Islet of Langerhans (tissue), 1 donor: ENCODE measurements around the gene NIPBL.
"Not testable (repeated sequence)": the region's sequence is repeated elsewhere in the genome, so short reads cannot be mapped to it uniquely, and the experiment has no call there.

Experiments
- FAIRE-seq: peaks from one replicate; lab custom pipeline; 2011; peaks lifted over from hg19 to GRCh38; lab: Jason Lieb, UNC

NIPBL gene

DNA sequence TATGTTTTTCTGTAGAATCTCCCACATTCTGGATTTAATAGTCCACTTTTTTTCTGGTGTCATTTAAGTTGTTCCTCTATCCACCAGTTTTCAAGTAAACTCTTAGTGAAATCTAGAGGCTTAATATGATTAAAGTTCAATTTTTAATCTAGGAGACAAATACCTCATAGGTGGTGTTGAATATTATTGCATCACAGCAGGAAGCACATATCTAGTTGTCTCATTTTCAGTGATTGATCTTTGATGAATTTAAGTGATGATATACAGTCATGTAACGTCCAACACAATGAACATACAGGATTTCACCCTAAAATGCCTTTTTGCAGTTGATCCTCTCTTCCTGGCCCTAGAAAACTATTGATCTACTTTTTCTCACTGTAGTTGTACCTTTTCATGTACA, 152.3 kb downstream of the NIPBL start:
- no peak for FAIRE-seq

DNA sequence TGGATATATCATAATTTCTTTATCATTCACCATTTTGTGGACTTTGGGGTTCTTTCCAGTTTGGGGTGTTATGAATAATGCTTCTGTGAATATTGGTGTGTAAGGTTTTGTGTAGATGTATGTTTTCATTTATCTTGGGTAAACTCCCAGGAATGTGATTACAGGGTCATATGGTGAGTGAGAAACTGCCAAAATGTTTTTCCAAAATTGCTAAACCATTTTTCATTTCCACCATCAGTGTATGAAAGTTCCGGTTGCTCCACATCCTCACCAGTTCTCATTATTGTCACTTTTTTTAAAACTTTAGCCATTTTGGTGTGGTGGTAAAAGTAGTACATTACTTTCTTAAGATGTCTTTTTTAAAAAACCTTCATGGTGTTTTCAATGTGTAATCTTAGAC, 152.9 kb downstream of the NIPBL start:
- FAIRE-seq: no peak

DNA sequence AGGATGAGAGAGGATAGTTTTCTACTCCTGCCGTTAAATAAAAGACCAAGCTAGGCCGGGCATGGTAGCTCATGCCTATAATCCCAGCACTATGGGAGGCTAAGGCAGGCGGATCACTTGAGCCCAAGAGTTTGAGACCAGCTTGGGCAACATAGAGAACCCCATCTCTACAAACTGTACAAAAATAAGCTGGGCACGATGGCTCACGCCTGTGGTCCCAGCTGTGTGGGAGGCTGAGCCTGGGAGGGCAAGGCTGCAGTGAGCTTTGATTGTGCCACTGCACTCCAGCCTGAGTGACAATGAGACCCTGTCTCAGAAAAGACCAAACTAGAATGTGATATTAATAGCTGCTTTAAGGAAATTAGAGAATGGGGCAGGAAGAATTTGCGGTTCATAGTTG, 158.4 kb downstream of the NIPBL start:
- FAIRE-seq: no peak

DNA sequence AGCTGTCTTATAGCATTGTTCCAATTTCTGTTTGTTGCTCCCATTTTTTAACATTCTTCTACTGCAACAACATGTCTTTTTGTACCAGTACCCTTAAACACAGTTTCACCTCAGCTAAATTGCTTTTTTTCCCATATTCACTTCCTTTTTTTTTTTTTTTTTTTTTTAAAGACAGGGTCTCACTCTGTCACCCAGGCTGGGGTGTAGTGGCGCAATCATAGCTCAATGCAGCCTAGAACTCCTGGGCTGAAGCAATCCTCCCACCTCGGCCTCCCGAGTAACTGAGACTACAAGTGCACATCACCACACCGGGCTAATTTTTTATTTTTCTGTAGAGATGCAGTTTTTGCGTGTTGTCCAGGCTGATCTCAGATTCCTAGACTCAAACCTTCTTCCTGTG, 161.3 kb downstream of the NIPBL start:
- no peak for FAIRE-seq

DNA sequence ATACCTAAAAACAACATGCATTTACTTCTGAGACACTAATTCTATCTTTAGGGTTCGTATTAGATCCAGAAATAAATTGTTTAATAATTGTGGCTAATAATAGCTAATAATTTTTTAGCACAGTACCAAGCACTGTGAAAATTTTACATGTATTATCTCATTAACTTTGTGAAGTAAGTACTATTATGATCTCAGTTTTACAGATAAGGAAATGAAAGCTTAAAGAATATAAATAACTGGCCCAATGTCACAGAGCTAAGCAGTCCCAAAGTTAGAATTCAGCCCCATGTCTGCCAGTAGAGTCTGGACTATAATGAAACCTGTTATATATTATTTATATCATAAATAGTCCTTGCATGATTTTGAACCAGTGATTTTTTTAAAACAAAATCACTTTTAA, 163.3 kb downstream of the NIPBL start:
- no peak for FAIRE-seq

DNA sequence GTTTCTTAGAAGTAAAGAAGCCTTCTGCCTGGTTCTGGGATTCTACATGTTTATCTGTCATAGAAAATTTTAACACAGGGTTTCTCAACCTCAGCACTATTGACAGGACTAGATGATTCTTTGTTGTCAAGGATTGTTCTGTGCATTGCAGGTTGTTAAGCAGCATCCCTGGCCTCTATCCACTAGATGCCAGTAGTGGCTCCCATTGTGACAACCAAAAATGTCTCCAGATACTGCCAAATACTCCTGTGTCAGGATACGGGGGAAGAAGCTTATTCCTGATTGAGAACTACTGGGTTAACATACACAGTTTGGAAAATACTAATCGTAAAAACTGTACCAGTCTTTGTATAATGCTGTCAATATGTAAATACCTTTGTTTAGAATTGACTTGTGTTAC, 167.1 kb downstream of the NIPBL start:
- FAIRE-seq: no peak

DNA sequence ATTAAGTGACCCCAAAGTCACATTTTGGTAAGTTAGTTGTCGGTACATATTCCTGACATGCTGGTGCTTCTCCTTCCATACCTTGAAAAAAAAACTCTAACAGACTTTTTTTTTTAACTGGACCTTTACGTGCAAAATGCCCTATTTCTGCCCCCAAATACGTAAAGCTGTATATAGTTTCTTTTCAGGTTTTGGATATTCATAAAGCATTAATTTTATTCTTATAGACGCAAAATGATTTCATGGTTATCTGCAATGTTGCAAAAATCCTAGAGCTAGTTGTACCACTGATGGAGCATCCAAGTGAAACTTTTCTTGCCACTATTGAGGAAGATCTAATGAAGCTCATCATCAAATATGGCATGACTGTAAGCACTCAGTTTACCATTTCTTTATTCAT, 167.6 kb downstream of the NIPBL start:
- no peak for FAIRE-seq

DNA sequence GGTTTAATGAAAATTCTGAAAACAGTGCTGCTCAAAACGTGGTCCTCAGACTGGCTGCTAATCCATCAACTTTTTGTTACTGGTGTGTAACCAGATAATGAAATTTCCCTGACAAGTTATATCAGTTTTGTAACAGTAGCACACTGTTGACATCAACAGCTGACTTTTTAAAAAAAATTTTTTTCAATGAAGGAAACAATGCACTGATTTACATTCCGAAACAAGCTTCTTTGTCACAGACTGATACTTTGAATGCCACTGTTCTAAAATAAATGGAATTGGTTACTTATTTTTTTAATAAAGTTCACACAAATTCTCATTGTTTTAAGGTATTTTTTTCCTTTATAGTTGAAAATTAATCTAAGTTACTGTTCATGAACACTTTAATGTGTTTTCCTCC, 169.1 kb downstream of the NIPBL start:
- peak; percentile 87 for FAIRE-seq

DNA sequence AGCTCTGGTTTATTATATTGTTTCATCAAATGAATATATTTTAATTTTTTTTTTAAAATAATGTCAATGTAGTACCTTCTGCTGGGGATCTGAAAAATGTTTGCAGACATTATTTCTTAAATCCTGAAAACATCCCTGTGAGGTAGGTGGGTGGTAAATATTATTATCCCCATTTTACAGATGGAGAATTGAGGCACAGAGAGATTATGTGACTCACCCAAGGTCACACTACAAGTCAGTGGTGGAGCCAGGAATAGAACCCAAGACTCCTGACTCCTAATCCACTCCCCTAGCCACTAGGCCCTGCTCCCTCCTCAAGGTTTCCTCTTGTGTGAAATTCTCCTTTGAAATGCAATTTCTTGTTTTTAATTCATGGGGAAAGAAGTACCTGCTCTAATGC, 171.4 kb downstream of the NIPBL start:
- FAIRE-seq: no peak

DNA sequence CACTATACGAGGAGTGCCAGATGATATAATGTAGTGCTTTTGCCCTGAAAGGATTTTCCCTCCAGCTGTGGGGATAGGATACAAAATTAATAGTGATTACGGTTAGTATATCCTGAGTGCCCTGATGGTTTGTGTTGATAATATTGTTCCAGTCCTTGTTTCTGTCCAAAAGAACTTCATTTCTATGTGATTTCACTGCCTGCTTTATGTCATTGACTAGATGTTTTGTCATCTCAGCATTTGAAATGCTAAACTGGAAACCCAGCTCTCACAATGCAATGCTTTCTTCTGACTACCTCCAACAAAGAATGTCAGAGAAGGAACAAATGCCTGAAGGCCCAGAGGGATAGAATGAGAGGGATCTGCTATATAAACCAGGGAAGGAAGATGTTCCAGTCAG, 177.8 kb downstream of the NIPBL start:
- no peak for FAIRE-seq

DNA sequence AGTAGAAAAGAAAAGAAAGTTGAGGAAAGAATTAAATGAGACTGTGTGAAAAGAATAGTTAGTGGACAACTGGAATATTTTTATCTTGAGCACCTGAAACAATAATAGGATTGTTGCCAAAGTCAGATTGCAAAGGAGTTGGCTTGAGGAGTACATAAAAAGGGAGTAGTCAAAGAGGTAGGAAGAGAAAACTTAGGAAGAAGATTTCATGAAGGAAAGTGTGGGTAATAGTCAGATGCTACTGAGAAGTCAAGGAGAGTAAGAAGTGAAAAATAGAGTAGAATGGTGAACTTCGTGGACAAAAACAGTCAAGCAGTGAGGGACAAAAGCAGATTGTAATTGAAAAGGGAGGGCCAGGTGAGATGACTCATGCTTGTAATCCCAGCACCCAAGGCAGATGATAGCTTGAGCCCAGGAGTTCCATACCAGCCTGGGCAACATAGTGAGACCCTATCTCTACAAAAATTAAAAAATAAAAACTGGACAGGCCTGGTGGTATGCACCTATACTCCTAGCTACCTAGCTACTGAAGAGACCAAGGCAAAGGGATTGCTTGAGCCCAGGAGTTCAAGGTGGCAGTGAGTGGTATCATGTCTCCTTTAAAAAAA, 178.9 kb downstream of the NIPBL start:
- FAIRE-seq: no peak

DNA sequence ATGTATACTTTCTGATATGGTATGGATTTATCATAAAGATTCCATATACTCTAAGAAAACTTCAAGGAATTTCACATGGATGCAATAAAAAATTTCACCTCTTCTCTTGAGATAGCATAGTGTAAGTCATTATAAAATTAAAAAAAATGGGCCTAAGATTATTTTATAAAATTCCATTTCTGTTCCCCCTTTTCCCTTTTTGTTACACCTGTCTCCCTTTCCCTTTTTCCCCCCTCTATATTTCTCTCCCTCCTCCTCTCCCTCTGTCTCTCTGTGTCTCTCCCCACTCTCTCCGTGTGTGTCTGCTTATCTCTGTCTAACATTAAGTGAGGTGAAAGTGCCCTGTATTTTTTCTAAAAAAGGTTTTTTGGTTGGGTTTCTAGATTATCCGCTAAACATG, 180.2 kb downstream of the NIPBL start:
- no peak for FAIRE-seq

DNA sequence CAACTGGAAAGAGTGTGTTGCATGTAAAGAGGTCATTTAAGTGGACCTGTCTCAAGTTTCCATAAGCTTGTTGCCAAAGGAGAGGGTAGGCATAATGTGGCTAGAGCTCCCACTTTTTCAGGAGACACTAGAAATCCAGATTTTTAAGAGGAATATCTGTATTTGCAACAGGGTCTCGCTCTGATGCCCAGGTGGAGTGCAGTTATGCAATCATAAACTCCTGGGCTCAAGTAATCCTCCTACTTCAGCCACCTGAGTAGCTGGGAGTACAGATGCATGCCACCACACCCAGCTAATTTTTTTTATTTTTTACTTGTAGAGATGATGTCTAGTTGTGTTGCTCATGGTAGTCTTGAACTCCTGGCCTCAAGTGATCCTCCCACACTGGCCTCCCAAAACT, 183.5 kb downstream of the NIPBL start:
- FAIRE-seq: no peak

DNA sequence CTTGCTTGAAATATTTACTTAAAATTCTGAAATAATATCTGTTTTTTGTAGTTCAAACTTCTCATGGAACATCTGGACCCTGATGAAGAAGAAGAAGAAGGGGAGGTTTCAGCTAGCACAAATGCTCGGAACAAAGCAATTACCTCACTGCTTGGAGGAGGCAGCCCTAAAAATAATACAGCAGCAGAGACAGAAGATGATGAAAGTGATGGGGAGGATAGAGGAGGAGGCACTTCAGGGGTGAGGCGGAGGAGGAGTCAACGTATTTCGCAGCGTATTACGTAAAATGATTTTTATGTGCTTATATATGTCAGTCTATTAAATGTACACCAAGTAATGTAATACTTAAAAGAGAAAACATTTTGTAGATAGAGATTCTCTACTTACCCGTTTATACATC, 187.2 kb downstream of the NIPBL start:
- no peak for FAIRE-seq

DNA sequence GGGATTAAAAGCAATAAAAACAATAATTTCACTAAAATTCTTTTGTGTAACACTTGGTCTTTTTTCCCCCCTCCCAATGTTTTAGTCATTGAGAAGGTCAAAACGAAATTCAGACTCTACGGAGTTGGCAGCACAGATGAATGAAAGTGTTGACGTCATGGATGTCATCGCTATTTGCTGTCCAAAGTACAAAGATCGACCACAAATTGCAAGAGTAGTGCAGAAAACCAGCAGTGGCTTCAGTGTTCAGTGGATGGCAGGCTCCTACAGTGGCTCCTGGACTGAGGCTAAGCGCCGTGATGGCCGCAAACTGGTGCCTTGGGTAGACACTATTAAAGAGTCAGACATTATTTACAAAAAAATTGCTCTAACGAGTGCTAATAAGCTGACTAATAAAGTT, 187.9 kb downstream of the NIPBL start:
- FAIRE-seq: no peak

DNA sequence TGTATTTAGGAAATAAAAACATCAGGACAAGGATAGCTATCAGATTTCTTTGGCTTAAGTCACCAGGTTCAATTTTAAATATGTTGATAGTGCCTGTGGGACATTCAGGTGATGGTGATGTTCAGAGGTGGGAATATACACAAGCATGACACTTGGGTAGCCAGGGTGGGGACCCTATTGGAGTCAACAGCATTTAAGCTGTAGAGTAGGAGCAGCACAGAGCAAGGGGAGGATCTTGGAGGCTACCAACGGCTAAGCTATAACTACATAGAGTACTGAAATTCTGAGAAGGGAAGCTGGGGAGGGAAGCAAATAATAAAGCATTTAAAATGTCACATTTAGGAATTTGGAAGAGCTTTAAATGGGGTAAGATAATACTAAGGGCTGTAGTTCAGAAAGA, 194.9 kb downstream of the NIPBL start:
- no peak for FAIRE-seq

DNA sequence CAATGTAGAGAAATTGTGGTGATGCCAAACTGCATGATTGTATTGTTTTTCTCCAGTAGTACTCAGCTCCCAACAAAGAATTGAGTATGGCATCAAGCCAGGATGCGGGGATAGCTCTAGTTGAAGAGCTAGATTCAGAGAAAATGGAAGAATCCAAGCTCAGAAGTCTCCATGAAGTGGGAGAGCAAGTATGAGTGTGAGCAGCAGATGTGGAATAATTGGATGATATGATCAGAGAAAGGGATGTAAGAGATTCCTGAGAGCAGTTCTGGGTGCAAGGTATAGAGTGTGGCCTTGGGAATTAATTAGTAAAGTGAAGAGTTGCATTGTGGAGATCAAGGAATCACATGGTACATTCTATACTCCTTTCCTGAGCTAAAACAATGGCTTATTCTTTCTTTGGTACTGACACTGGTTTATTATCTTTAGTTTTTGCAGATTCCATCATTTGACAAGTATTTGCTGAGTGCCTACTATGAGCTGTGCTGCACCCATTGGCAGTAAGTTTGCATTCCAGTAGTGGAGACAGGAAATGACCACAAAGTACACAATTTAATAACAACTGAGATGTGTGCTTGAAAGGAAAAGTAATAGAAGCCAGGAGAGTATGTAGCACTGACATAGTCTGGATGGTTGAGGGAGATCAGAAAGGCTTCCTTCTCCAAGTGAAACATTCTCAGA, 195.5 kb downstream of the NIPBL start:
- FAIRE-seq: no peak

DNA sequence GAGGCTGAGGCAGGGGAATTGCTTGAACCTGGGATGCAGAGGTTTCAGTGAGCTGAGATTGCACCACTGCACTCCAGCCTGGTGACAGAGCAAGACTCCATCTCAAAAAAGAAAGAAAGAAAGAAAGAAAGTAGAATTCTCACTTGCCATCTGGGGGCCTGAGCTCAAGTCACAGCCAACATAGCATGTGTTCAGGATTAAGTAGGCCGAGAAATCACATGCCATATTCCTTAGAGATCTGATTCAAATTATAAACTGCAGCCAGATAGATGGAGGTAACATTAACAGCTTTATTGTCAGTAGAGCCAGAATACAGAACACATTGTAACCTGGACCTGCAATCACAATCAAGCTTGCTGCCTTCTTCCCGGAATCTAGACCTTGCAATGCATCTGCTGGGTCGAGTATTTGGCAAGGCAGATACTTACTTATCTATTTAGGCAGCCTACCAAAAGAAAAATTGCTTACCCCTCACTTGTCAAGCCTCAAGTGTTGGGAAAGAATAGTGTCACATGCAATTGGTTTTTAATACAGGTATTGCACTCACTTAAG, 198.9 kb downstream of the NIPBL start:
- FAIRE-seq: no peak

DNA sequence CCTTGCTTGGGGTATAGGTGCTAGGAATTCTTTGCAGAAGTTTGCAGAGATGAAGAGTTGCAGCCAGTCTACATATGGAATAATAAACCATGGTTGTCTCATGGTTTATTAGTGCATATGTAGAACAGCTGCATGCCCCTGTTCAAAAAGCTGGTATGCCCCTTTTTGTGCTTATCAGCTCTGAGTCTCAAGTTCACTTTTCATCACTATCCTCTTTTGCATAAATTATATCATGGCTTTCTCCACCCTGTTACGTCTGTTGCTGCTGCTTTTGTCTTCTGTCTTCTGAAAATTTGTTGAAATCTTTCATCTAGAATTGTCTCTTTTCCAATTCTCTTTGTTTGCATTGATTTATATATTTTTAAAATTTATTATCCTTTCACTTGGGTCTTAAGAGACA, 200.6 kb downstream of the NIPBL start:
- FAIRE-seq: no peak

DNA sequence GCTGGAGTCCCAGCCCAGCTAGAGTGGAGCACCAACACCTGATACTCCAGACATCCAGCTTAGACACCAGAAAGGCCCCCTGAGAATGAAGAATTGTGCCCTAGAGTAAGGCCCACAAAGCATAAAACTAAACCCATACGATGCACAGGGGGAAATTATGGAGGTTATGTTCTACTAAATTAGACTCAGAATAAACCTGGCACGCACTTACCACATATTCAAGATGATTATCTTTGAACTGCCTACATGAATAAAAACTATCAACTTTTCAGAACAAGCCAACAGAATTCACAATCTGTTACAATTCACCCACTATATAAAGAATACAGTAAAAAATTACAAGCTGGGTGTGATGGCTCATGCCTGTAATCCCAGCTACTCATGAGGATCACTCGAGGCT, 204.1 kb downstream of the NIPBL start:
- no peak for FAIRE-seq

DNA sequence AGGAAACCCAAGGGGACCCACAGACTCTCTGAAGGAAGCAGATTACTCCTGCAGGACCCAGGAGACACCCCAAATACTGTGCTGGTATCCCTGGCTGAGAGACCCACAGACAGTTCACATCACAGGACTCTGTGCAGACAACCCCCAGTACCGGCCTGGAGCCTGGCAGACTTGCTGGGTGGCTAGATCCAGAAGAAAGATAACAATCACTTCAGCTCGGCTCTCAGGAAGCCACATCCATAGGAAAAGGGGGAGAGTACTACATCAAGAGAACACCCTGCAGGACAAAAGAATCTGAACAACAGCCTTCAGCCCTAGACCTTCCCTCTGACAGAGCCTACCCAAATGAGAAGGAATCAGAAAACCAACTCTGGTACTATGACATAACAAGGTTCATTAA, 206.4 kb downstream of the NIPBL start:
- FAIRE-seq: not testable (repeated sequence)

DNA sequence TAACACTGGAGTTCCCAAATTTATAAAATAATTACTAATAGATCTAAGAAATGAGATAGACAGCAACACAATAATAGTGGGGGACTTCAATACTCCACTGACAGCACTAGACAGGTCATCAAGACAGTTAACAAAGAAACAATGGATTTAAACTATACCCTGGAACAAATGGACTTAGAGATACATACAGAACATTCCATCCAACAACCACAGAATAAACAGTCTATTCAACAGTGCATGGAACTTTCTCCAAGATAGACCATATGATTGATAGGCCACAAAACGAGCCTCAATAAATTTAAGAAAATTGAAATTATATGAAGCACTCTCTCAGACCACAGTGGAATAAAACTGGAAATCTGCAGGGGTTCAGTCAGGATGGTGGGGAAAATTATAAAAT, 209.5 kb downstream of the NIPBL start:
- FAIRE-seq: not testable (repeated sequence)

DNA sequence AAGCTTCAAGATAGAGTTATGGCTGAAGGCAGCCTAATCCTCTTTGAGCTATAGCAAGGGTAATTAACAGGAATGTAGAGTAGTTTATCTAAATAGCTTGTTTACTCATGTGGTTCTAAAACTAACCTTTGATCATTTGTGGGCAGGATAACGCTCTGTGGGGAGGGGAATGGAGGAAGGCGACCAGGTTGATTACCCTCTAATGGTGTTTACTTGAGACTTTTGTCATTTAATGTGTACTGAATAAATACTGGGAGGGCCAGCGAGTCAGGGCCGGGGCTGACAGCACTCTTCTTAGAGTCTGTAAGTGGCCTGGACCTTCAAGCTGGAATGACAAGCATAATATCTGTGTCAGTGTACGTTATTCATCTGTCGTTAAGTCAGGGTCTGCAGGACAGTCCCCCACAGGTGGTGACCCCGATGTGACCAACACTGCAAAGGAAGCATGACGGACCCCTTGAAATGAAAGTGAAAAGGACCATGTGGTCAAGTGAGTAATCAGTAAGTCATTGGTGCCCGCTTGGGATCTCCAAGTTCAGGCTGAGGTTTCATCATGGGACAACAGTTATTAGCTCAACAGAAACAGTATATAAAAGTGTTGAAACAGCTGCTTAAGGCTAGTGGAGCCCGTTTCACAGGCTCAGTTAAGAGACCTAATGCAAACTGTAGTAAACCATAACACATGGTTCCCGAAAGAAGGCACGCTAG, 210.1 kb downstream of the NIPBL start:
- no peak for FAIRE-seq

DNA sequence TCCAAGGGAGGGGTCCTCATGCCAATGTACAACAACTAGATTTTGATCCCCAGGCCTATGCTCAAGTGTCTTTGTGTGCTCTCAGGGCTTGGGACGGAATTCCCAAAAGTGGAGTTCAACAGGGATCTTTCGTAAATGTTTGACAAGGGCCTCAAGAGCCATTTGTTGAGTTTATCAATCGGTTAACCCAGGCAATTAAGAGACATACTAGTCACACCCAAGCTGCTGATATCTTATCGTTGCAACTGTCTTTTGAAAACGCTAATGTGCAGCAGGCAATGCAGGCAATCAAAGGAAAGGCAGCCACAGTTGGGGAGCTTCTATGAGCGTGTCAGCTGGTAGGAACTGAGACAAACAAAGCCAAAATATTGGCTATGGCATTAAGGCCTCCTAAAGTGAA, 211.4 kb downstream of the NIPBL start:
- FAIRE-seq: no peak
